ENCODE measurements around the gene UBXN4.
"Not testable (repeated sequence)": the region's sequence is repeated elsewhere in the genome, so short reads cannot be mapped to it uniquely, and the experiment has no call there.

DNA sequence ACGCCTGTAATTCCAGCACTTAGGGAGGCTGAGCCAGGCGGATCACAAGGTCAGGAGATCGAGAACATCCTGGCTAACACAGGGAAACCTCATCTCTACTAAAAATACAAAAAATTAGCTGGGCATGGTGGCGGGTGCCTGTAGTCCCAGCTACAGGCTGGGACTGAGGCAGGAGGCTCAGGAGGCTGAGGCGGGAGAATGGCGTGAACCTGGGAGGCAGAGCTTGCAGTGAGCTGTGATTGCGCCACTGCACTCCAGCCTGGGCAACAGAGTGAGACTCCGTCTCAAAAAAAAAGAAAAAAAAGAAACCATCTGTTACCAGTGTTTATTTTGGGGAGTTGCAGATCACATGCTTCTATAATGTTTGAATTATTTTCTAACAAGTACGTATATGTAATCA is 26.6 kb upstream of the UBXN4 start:
- TF ChIP-seq EZH2 (IDR thresholded peaks at IDR 0.05; ENCODE audit: borderline replicate concordance, low read depth, low read length, poor library complexity, severe bottlenecking), result not testable (repeated sequence)
- TF ChIP-seq, protein P1, sequence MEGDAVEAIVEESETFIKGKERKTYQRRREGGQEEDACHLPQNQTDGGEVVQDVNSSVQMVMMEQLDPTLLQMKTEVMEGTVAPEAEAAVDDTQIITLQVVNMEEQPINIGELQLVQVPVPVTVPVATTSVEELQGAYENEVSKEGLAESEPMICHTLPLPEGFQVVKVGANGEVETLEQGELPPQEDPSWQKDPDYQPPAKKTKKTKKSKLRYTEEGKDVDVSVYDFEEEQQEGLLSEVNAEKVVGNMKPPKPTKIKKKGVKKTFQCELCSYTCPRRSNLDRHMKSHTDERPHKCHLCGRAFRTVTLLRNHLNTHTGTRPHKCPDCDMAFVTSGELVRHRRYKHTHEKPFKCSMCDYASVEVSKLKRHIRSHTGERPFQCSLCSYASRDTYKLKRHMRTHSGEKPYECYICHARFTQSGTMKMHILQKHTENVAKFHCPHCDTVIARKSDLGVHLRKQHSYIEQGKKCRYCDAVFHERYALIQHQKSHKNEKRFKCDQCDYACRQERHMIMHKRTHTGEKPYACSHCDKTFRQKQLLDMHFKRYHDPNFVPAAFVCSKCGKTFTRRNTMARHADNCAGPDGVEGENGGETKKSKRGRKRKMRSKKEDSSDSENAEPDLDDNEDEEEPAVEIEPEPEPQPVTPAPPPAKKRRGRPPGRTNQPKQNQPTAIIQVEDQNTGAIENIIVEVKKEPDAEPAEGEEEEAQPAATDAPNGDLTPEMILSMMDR (conservative IDR thresholded peaks at IDR 0.05; ENCODE audit: low read depth, low read length), result not testable (repeated sequence)
